Activated CD8-positive, alpha-beta memory T cell treated with anti-CD3 and anti-CD28 coated beads for 1 hour (primary cell): ENCODE measurements around the gene PINLYP.

Source experiments
- DNase-seq, 2 donors: peaks; one replicate each; pipeline ENCODE4 v3.0.0-alpha.2; 2020; ENCODE audit warnings: low read depth in 1 of 2; ENCODE audit errors: extremely low read depth in 1 of 2

PINLYP gene

DNA sequence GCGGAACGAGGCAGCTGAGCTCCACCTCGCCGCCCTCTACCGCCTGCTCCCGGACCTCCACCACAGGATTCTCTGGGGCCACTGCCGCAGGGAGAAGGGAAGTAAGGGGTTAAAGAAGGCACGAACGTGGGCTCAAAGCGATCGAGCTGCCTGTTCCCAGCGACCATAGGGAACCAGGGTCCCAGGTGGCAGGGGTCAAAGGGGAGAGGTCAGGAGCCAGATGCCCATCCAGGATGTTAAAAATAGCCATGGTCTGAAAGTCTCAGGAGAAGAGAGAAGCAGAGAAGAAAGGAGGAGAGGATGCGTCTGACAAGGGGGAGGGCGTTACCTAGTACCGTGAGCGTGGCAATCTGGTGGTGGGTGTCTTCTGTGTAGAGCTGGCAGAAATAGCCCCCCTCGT is 51.2 kb downstream of the PINLYP start:
- no peak for DNase-seq

- DNase-seq = no peak
These were observed 53.2 kb downstream of the PINLYP start for GRCh38 chr19:43628646-43629326.

- DNase-seq = no peak
These were observed 55.9 kb downstream of the PINLYP start for GRCh38 chr19:43631491-43631890.
